GM10266 (cell line): ENCODE data around the gene OR1J2.
A peak's percentile ranks its signal among the peaks of the same experiment; 100 is the strongest.

Source experiments
- DNase-seq: peaks from one replicate; pipeline ENCODE4 v3.0.0; 2012; ENCODE audit errors: extremely low spot score
- CTCF ChIP-seq: IDR thresholded peaks from 2 replicates; pipeline ENCODE4 v1.5.1; 2012; ENCODE audit warnings: mild to moderate bottlenecking, low read depth; ENCODE audit not compliant: control insufficient read depth, insufficient read depth; ENCODE audit errors: missing control alignments

Gene OR1J2

DNA sequence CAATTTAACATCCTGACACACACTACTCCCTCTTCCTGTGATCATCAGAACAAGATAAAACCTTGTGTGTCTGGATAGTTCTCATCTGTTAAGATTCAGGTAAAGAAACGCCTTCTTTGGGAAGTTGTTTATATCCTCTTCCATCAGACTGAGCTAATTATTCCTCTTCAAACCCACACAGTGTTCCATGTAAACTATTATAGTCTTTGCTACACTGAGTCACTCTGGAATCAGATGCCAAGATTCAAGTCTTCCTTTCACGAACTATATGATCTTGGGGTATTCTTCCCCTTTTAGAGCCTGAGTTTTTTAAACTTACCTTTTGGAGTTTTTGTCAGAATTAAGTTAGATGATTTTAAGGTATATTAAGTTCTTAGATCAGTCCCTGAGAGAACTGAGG lies 34.9 kb upstream of the OR1J2 start:
- DNase-seq, result no peak
- no peak for TF ChIP-seq CTCF

- no peak for TF ChIP-seq CTCF
- no peak for DNase-seq
These were observed 33.3 kb upstream of the OR1J2 start for GRCh38 chr9:122477346-122477745.

DNA sequence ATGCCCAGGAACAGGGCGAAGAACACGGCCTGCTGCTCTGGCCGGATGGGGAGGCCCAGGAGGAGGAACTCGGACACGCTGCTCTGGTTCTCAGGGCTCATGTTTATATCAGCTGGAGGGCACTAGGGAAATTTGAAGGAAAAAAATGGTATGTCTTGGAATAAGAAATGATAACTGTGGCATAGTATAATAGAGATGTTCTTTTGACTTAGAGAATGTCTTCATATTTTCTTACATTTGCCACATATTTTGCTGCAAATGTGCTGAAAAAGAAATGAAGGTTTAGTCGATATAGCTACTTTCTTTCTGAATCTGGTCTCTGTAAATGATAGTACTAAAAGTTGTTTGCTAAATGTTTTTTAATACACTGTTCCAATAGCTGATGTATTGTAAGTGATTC lies 32.8 kb upstream of the OR1J2 start, which contains the start of gene OR1J1:
Gene OR1J1 (minus strand): TSS at position 101 of the 400 bp plus-strand sequence. CDS start 0 bp downstream, at position 101.
- no peak for TF ChIP-seq CTCF
- DNase-seq, result no peak

GRCh38 chr9:122479062-122479461 lies 31.5 kb upstream of the OR1J2 start:
- no peak for DNase-seq
- no peak for TF ChIP-seq CTCF

DNA sequence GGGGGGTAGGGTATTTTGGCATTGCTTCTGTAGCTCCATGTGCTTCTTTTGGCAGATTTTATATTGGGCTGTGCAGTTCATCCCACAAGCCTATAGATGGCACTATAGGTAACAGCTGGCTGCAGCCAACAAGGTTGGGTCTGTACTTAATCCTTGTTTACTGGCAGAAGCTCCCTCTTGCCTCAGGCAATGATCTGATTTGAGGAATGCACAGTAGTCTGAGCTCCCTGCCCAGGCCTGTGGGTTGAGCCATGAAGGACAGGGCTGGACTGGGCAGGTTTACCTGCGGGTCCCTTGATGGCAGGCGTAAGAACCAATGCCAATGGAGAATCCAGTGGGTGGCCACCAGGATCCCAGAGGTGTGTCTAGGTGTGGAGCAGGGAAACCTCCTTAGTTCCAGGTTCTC lies 11.7 kb upstream of the OR1J2 start:
- TF ChIP-seq CTCF, result peak; percentile 74
- DNase-seq, result peak; percentile 46

DNA sequence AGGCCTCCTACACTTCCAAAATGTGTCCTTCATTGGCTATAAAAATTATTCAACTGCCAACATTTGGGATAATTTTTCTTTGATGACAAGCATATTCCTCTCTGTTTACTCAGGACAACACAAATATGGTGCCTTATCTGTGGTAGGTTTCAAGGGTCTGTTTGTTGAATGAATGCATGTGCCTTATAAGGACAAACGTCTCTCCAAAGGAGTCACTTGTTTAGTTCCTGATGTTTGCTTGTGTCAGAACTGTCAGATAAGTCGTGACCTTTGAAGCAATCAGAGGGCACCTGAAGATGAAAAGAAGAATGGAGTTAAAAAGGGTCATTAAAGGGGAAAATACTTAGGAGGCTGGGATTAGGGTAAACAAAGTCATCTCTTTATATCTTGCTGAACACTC lies 3.6 kb upstream of the OR1J2 start:
- DNase-seq, result no peak
- TF ChIP-seq CTCF, result no peak

DNA sequence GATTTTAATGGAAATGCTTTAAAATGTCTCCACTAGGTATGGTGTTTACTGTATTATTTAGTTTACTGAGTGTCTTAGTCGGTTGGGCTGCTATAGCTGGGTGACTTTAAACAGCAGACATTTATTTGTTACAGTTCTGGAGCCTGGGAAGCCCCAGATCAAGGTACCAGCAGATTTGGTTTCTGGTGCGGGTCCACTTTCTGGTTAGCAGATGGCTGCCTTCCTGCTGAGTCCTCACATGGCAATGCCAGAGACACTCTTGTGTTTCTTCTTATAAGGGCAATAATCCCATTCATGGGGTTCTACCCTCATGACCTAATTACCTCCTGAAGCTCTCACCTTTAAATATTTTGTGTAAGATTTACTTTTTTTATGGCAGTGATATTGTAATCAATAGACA lies 7.6 kb downstream of the OR1J2 start:
- DNase-seq, result no peak
- no peak for TF ChIP-seq CTCF
